IgD-negative memory B cell (primary cell): ENCODE data around the gene NTNG1. TPM values are rescaled to one million over a fixed set of nuclear protein-coding genes. Genes with fewer than 3 reads are reported as not detected.
"Not testable (repeated sequence)": the region's sequence is repeated elsewhere in the genome, so short reads cannot be mapped to it uniquely, and the experiment has no call there.

Experiments used
- H3K27ac Mint-ChIP-seq, 3 donors: one replicate each; pipeline ENCODE4 v1.8.0; 2020 to 2022; ENCODE audit warnings: mild to moderate bottlenecking in 3 of 3, mixed read lengths in 3 of 3, moderate library complexity in 1 of 3
- H3K27me3 Mint-ChIP-seq: one replicate; pipeline ENCODE4 v1.8.0; 2021; ENCODE audit warnings: mixed read lengths
- H3K36me3 Mint-ChIP-seq: one replicate; pipeline ENCODE4 v1.8.0; 2020; ENCODE audit warnings: mild to moderate bottlenecking, mixed read lengths
- H3K4me1 Mint-ChIP-seq, 3 donors: one replicate each; pipeline ENCODE4 v1.8.0; 2020 to 2022; ENCODE audit warnings: mixed read lengths in 3 of 3, mild to moderate bottlenecking in 1 of 3
- H3K4me3 Mint-ChIP-seq, 4 donors: one replicate each; pipeline ENCODE4 v1.8.0; 2020 to 2022; ENCODE audit warnings: mild to moderate bottlenecking in 4 of 4, mixed read lengths in 4 of 4, moderate library complexity in 3 of 4
- H3K9me3 Mint-ChIP-seq, 3 donors: one replicate each; pipeline ENCODE4 v1.8.0; 2020 to 2021; ENCODE audit warnings: mixed read lengths in 3 of 3, mild to moderate bottlenecking in 1 of 3
- polyA plus RNA-seq: library from polyadenylated mRNA; unstranded; fragments of 300-500 nt; fragmentation: Illumina TruSeq; gene quantifications from one replicate; pipeline ENCODE4 v1.2.3, GENCODE V29; 2021

The NTNG1 gene
- polyA plus RNA-seq, 1 donor from 2014 or later = 6.5 TPM

DNA sequence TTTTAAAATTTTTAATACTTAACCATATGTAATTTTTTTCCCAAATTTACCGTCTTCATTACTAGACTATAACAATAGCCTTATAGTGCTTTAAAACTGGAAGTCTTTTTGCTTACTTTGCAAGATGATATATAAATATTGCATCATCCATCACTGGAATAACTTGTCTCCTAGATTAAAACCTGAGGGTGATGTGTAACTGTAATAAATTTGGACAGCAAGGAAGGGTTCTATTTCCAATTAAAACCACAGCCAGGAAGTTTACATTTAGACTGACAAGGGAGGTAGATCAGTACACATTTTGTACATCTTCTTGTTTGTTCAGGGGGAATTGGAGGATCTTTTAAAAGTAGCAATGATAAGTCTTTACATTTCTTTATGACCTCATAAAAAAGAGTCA is 21.9 kb downstream of the NTNG1 start:
- Mint-ChIP-seq H3K9me3 (peaks cover 5 to 11% (median 7%) of the 10 kb centered on the region in 3 donors), H3K4me1 (peaks cover 0 to 3% (median 1%) of the 10 kb centered on the region in 3 donors), H3K36me3 (peaks cover 5% of the 10 kb centered on the region), H3K4me3 (no peak overlapping the region), H3K27ac (no peak overlapping the region), H3K27me3 (no peaks in the 10 kb centered on the region)

DNA sequence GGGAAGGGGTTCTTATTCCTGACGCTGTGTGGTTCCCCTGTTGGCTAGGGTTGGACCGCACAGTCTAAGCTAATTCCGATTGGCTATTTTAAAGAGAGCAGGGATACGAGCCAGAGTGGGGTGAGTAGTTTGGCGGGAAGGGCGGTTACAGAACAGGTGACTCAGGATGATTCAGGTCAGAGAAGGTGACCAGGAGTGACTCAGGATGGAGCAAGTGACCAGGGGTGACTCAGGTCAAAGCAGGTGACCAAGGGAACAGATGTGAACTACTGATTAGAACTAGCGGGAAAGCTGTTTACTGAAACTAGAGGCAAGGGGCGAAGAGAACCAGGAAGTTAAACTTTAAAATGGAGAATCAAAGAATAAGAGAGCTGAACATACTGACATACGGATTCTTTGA is 24.1 kb downstream of the NTNG1 start:
- not testable (repeated sequence) for H3K4me1 Mint-ChIP-seq, H3K36me3 Mint-ChIP-seq, H3K27me3 Mint-ChIP-seq
- peaks cover 6 to 11% (median 7%) of the 10 kb centered on the region in 3 donors for H3K9me3 Mint-ChIP-seq
- peak overlapping the region in 1 of 3 donors; percentile 17 for H3K27ac Mint-ChIP-seq
- peak overlapping the region in 1 of 4 donors; percentile 54 for H3K4me3 Mint-ChIP-seq

- Mint-ChIP-seq H3K27me3 (no peaks in the 10 kb centered on the region), H3K4me3 (no peak overlapping the region)
Observed at GRCh38 chr1:107169615-107170014, 28.8 kb downstream of the NTNG1 start.

DNA sequence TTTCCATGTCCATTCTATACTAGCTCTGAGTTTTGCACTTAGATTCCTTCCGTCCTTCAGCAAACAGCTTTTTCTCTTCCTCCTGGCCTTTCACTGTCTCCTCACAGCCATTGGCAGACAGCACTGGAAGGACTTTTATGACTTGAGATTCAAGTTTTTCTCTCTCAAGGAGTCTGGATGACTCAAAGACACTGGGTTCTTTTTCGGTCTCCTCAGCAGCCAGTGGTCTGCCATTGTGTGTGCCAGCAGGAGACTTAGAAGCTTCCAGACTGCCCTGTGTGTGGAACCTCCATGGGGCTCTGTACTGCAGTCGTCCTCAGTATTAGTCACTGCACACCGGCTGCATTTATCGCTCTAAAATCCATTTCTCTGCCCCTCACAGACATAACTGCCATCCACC is 30.5 kb downstream of the NTNG1 start:
- Mint-ChIP-seq H3K4me3 (no peak overlapping the region), H3K9me3 (peaks cover 0 to 1% (median 0%) of the 10 kb centered on the region in 3 donors), H3K36me3 (no peaks in the 10 kb centered on the region), H3K27me3 (no peaks in the 10 kb centered on the region), H3K4me1 (peaks cover 2 to 15% (median 6%) of the 10 kb centered on the region in 3 donors), H3K27ac (no peak overlapping the region)

More at GRCh38 chr1:107169615-107170014, 28.8 kb downstream of the NTNG1 start:
- peaks cover 3% of the 10 kb centered on the region for H3K36me3 Mint-ChIP-seq
- peaks cover 4 to 7% (median 5%) of the 10 kb centered on the region in 3 donors for H3K9me3 Mint-ChIP-seq
- H3K27ac Mint-ChIP-seq = no peak overlapping the region
- peaks cover 2 to 15% (median 6%) of the 10 kb centered on the region in 3 donors for H3K4me1 Mint-ChIP-seq

DNA sequence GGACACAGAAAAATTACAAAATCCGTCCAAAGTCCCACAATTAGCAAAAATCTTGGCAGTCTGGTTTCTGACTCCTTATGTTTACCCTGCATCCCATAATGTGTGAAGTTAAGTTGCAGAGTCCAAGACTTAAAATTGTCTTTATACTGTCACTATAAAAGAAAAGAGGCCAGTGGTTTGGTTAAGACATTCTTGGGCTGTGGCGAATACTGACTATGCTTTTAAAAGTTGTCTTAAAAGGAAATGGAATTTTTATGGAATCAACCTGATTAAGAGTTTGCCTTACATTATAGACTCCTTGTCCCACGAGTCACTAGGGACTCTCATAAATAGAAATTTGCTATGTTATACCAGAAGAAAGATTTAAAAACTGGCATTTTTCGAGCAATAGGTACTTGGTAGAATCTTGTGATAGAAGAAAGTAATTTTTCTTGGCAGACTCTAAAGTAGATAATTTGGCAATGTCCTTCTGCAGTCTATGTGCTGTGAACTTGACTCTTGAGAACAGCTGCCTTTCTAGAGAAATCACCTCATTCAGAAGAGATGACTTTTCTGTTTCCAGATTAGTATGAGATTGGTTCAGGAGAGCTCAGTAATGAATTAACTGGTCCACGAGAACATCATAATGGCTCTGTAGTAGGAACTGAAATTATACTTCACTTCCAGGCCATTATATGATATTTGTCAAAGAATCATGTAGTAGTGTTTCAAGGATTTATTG is 31.8 kb downstream of the NTNG1 start:
- Mint-ChIP-seq H3K36me3 (no peaks in the 10 kb centered on the region), H3K4me3 (no peak overlapping the region)

DNA sequence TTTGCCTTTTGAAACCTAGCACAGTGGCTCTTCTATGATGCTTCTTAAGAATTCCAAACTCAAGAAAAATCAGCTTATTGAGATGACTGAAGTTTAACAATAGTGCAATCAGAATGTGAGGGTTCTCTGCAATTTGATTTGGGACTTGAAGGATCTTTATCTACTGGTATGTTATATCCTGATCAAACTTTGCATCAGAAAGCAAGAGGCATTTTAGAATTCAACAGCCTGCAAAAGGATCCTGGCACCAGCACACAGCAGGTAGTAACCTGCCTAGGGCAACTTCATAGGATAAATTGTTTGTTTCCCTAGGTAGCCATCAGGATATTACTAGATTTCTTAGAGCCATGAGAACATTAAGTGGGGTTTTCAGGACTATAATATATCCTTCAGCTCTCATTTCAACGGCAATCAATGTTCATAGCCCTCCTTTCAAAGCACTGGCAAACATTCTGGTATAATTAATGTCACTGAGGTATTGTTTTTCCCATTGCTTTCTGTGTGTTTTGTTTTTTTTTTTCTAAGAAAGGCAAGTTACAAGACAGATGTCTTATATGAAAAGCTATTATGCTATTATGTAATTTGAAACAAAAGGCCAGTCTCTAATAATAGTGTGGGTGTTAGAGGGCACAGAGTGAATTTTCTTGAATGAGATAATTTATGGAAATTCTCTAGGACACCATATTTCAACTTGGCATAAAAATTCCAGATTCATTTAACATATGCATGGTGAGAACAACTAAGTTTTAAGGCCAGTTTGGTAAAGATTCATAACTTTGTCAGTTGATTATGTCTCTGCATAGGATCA is 34.5 kb downstream of the NTNG1 start:
- no peak overlapping the region for H3K4me3 Mint-ChIP-seq
- H3K36me3 Mint-ChIP-seq = no peaks in the 10 kb centered on the region
- H3K9me3 Mint-ChIP-seq = no peaks in the 10 kb centered on the region
- no peaks in the 10 kb centered on the region for H3K27me3 Mint-ChIP-seq
- peaks cover 0 to 6% (median 1%) of the 10 kb centered on the region in 3 donors for H3K4me1 Mint-ChIP-seq
- peak overlapping the region in 1 of 3 donors; percentile 24 for H3K27ac Mint-ChIP-seq

More for the DNA sequence above, 31.8 kb downstream of the NTNG1 start:
- peaks cover 0 to 1% (median 0%) of the 10 kb centered on the region in 3 donors for H3K9me3 Mint-ChIP-seq
- H3K4me1 Mint-ChIP-seq = peaks cover 3 to 15% (median 5%) of the 10 kb centered on the region in 3 donors
- no peaks in the 10 kb centered on the region for H3K27me3 Mint-ChIP-seq
- no peak overlapping the region for H3K27ac Mint-ChIP-seq

DNA sequence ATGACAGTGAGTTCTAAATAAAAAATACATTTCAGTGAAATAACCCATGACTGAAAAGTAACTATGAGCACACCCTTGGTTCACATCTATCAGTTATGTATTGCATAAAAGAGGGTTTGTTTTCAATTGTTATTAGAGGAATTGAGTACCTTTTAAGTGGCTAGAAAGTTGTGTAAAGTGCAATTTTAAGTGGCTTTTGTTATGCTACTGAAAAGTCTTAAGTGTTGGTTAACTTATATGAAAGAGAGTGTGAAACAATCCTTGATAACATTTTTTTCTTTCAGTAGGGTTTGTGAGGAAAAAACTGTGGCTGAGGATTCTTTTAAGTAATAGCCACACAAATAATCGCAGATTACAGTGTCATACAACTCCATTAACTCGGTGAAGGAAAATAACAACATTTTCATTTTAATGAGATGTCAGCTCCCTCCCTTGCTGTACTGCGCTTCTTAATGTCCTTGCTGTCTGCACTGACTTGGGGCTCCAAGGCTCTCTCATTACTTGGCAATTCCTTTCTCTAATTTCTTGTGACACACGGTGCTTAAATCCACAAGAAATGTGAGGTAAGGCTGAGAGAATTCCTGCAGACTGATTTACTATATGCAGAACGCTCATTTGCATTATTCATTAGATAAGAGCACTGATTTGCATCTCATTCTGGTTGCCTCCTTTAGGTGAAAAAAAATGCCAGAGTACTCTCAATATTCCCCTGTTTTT is 40.6 kb downstream of the NTNG1 start:
- peaks cover 0 to 3% (median 3%) of the 10 kb centered on the region in 3 donors for H3K4me1 Mint-ChIP-seq
- H3K36me3 Mint-ChIP-seq = peaks cover 5% of the 10 kb centered on the region
- no peak overlapping the region for H3K27ac Mint-ChIP-seq
- no peak overlapping the region for H3K4me3 Mint-ChIP-seq
- H3K9me3 Mint-ChIP-seq = no peaks in the 10 kb centered on the region
- no peaks in the 10 kb centered on the region for H3K27me3 Mint-ChIP-seq

DNA sequence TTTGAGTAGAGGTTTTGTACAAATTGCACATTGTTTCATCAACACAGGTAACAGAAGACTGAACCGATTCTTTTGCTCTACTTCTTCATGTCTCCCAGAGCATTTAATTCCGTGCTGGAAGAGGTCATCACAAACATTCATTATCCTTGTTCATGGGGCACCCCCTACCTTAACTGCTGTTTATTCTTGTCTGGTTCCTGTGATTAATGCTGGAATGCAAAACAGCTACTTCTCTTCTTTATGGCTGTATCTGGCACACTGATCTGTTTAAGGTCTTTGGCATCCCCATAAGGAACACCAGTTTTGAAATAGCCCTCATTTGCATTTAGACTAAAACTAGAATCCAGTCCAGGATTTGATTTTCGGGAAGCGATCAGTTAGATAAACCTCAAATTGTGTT is 42.2 kb downstream of the NTNG1 start:
- Mint-ChIP-seq H3K36me3 (peaks cover 5% of the 10 kb centered on the region), H3K9me3 (no peaks in the 10 kb centered on the region), H3K27me3 (no peaks in the 10 kb centered on the region), H3K4me3 (no peak overlapping the region), H3K4me1 (peaks cover 0 to 3% (median 2%) of the 10 kb centered on the region in 3 donors), H3K27ac (no peak overlapping the region)

DNA sequence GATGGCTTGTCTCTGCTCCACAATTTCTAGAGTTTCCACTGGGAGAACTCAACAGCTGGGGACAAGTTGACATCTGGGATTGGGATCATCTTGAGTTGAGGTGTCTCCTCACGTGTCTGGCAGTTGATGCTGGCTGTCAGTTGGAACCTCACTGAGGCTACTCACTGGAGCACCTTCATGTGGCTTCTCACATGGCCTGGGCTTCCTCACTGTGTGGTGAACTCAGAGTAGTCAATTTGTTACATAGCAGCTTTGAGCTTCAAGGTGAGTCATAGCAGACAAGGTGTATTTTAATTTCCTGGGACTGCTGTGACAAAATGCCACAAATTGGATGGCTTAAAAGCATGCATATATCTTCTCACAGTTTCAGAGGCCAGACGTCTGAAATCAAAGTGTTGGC is 44.0 kb downstream of the NTNG1 start:
- H3K4me3 Mint-ChIP-seq = no peak overlapping the region
- no peaks in the 10 kb centered on the region for H3K9me3 Mint-ChIP-seq
- peaks cover 0 to 3% (median 2%) of the 10 kb centered on the region in 3 donors for H3K4me1 Mint-ChIP-seq
- H3K36me3 Mint-ChIP-seq = peaks cover 5% of the 10 kb centered on the region
- H3K27me3 Mint-ChIP-seq = no peaks in the 10 kb centered on the region
- H3K27ac Mint-ChIP-seq = no peak overlapping the region

- Mint-ChIP-seq H3K4me1 (peaks cover 0 to 3% (median 2%) of the 10 kb centered on the region in 3 donors), H3K27me3 (no peaks in the 10 kb centered on the region), H3K9me3 (no peaks in the 10 kb centered on the region), H3K4me3 (no peak overlapping the region), H3K36me3 (peaks cover 5% of the 10 kb centered on the region), H3K27ac (peak overlapping the region in 1 of 3 donors; percentile 22)
Observed at GRCh38 chr1:107187399-107187798, 46.6 kb downstream of the NTNG1 start.

GRCh38 chr1:107188160-107188559 is 47.3 kb downstream of the NTNG1 start:
- no peaks in the 10 kb centered on the region for H3K27me3 Mint-ChIP-seq
- H3K4me3 Mint-ChIP-seq = no peak overlapping the region
- H3K36me3 Mint-ChIP-seq = peaks cover 5% of the 10 kb centered on the region
- peaks cover 0 to 2% (median 0%) of the 10 kb centered on the region in 3 donors for H3K4me1 Mint-ChIP-seq
- H3K9me3 Mint-ChIP-seq = no peaks in the 10 kb centered on the region
- H3K27ac Mint-ChIP-seq = no peak overlapping the region

DNA sequence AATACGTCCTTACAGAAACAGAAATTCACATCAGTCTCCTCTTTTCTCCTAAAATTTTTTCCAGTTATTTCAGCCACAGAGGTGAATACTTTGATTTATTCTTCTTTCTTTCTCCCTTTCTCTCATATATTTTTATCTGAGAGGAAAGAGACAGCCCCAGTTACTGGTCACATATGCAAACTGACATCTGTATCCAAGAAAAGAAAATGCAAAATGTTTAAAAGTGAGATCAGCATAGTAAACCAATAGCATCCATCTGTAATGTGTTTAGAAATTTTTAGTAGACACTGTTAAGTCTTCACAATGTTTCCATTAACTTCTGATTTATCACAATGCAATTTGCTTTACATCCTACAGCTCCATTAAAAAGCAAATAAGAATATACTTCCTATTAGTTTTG is 53.5 kb downstream of the NTNG1 start:
- Mint-ChIP-seq H3K36me3 (no peaks in the 10 kb centered on the region), H3K9me3 (no peaks in the 10 kb centered on the region), H3K4me1 (peaks cover 3 to 7% (median 5%) of the 10 kb centered on the region in 3 donors), H3K4me3 (no peak overlapping the region), H3K27me3 (no peaks in the 10 kb centered on the region), H3K27ac (no peak overlapping the region)

DNA sequence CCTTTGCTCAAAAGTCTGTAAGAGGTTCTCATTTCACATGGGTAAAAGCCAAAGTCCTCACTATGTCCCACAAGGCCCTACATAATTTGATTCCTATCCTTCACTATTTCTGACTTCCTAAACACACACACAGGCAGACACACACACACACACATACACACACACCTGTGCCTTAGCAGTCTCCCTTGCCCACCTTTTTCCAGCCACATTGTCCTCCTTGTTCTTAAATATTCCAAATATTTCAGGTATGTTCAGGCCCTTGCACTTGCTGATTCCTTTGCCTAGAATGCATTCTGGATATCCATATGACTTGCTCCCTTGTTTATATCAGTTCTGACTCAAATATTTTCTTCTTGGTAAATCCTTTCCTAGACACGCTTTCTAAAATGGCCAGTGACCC is 54.6 kb downstream of the NTNG1 start:
- H3K27me3 Mint-ChIP-seq = no peaks in the 10 kb centered on the region
- no peak overlapping the region for H3K4me3 Mint-ChIP-seq
- peaks cover 5 to 7% (median 5%) of the 10 kb centered on the region in 3 donors for H3K4me1 Mint-ChIP-seq
- peaks cover 2% of the 10 kb centered on the region for H3K36me3 Mint-ChIP-seq
- no peaks in the 10 kb centered on the region for H3K9me3 Mint-ChIP-seq
- H3K27ac Mint-ChIP-seq = no peak overlapping the region

DNA sequence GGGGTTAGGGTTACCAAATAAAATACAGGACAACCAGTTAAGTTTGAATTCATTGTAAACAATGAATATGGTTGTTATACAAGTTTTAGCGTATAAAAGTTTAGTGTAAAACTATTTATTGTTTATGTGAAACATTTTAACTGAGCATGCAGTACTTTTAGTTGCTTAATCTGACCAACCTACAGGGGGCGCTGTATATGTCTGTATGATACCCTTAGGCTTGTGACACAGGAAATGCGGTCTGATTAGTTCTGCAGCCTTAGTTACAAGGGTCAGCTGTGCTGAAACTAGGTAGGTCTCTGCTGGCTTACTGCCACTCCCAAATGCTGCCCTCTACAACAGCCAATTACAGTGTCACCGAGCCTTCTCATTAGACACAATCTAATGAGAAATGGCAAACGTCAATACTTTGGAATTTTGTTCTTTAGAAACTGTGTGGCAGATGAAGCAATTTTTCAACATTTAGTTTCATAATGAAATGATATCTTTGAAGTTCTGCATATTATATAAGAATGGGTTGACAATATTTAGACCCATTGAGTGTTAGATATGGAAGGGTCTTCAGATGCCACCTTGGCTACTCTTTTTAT is 56.2 kb downstream of the NTNG1 start:
- peaks cover 5 to 7% (median 5%) of the 10 kb centered on the region in 3 donors for H3K4me1 Mint-ChIP-seq
- peaks cover 3 to 7% (median 6%) of the 10 kb centered on the region in 3 donors for H3K9me3 Mint-ChIP-seq
- H3K36me3 Mint-ChIP-seq = peaks cover 2% of the 10 kb centered on the region
- H3K4me3 Mint-ChIP-seq = peak overlapping the region in 1 of 4 donors; percentile 65
- no peak overlapping the region for H3K27ac Mint-ChIP-seq
- H3K27me3 Mint-ChIP-seq = no peaks in the 10 kb centered on the region
